Uterus (tissue), 2 donors: Measurements from ENCODE around the gene UBE2K.

Experiments
- CTCF ChIP-seq, 4 experiments: fragments of 200-600 bp in 2 of 4; fragments of 450-650 bp in 2 of 4; sonication (generic) in 2 of 4; IDR thresholded peaks; one replicate each; pipeline ENCODE4 v1.5.1; 2016 to 2019; ENCODE audit warnings: antibody characterized with exemption in 4 of 4, mild to moderate bottlenecking in 2 of 4, moderate library complexity in 1 of 4
- POLR2A ChIP-seq, 2 donors: fragments of 450-650 bp; IDR thresholded peaks; one replicate each; pipeline ENCODE4 v1.6.1; 2016; ENCODE audit warnings: antibody characterized with exemption in 2 of 2, mild to moderate bottlenecking in 1 of 2, moderate library complexity in 1 of 2

- TF ChIP-seq CTCF (IDR thresholded peaks at IDR 0.05) = no peak
- TF ChIP-seq POLR2A (IDR thresholded peaks at IDR 0.05) = no peak
These were observed 40.5 kb upstream of the UBE2K start for GRCh38 chr4:39657465-39657864.
